Activated CD8-positive, alpha-beta memory T cell treated with anti-CD3 and anti-CD28 coated beads, Interleukin-2, amount 50 U/mL, for 4 hours (primary cell): ENCODE results near the gene PRUNE1.
A peak's percentile ranks its signal among the peaks of the same experiment; 100 is the strongest.

Source experiments
- DNase-seq: peaks from one replicate; pipeline ENCODE4 v3.0.0-alpha.2; 2020

PRUNE1 gene

DNA sequence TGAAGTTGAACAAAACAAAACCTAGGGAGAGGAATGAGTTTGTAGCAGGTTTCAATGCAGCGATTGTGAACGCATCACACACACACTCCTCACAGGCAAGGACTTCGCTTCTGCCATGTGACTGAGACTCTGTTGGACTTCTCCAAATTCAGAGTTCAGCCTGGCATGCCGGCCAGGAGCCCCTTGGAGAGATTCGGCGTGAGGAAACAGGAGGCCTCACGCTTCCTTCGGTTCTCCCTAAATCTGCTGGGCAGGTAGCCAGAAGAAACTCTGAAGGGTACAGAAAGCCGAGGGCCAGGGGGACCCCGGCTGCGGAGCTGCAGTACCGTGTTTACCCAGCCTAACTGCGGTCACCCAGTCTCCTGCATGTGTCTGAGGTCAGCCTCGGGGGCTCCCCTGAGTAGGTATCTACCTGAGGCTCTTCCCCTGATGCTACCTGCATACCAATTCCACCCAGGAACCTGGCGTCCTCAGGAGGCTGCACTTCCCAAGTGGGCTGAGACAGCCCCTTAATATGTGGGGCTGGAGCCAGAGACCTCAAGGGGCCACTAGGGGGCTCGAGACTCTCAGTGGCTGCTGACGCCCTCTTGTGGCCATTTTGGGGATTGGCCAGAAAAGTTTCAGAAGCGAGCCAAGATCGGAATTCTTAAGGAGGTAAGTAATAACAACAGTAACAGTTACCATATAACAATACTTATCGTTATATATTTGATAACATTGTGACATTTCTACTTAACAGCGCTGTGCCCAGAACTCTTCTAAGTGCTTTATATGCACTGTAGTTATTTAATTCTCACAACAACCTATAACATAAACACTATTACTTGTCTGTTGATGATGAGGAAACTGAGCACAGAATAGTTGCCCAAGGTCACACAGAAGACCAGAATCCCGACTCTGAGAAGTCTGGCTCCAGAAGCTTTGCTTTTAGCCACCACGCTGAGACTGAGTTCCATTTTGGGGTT is 28.9 kb upstream of the PRUNE1 start:
- DNase-seq = peak; percentile 91

DNA sequence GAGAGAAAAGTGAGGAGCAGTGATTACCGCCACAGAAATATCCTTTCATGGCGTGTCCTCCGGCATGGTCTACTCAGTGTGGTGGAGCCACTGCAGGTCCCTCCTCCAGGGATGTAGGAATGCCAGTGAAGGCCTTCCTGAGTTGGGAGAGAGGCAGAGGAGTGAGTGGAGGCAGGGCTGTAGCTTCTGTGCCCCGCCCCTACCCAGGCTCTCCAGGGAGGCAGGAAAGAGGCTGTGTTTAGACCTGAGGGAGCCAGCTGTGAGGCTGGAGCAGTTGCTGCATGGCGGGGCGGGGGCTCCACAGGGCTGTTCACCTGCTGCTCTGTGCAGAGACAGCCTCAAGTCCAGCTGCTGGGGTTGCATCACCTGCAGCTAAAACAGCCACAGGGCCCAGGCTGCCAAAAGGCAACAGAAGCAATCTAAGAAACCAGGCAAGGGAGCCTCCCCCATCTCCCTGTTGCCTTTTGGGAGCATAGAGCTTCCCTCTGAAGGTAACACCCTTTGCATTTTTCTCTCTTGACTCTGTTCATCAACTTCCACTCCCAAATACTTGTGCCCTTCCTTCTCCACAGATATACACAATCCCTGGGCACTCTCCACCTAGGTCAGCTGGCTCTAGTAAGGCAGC is 27.0 kb upstream of the PRUNE1 start:
- no peak for DNase-seq

DNA sequence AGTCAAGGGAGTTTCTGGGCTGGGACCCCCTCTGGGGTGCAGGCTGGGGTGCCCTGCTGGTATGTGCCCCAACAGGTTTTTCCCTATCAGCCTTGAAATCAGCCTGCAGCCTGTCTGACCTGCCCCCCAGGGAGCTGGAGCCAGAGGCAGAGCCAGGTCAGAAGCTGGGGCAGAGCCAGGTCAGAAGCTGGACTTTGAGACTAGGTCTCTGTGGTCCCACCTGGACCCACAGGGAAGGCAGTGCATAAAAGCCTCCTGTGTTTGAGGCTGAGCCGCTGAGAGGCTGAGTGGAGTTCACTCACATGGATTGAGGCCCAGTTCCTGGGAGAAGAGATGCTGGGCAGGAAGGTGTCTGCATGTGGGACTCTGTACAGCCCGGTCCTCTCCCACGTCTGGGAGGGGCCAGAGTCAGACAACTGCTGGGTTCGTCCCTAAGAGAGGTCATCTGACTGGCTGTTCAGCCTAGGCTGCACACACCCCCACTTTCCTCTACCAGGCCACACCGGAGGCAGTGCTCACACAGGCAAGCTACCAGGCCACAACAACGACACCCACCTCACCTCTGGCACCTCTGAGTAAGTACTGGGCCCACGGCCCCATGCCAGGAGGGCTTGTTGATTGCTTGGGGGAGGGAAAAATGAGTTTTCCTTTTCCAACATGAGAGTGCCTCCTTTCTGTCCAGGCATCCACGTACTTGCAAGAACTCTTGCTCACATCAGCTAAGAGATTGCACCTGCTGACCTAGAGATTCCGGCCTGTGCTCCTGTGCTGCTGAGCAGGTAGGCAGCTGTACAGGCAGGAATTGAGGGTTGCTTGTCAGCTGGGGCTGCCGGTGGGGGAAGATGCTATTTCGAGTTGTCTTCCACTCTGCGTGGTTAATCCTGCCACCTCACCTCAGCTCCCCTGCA is 26.2 kb upstream of the PRUNE1 start, which contains the start of gene ANXA9:
Gene ANXA9 (plus strand): TSS at position 488 of the 908 bp plus-strand sequence. CDS start 814 bp downstream, outside the sequence.
- no peak for DNase-seq

DNA sequence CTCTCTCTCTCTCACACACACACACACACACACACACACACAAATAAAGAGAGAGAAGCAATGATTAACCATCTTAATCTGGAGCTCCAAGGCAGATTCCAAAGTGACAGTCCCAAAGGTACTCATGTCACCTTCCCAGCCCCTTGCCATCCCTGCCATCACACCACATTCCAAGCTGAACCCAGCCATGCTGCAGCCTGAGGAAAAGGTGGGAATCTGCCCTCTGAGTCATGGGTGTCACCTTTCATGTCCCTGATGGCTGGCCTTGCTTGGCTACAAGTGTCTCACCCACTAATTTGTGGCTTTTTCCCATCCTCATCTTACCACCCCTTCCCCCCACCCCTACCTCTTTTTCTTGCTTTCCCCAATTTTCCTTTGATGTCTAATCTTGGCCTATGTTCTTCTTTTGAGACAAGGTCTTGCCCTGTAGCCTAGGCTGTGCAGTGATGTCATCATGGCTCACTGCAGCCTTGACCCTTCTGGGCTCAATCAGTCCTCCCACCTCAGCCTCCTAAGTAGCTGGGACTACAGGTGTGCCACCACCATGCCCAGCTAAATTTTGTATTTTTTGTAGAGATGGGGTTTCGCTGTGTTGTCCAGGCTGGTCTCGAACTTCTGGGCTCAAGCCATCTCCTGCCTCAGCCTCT is 22.9 kb upstream of the PRUNE1 start:
- no peak for DNase-seq

DNA sequence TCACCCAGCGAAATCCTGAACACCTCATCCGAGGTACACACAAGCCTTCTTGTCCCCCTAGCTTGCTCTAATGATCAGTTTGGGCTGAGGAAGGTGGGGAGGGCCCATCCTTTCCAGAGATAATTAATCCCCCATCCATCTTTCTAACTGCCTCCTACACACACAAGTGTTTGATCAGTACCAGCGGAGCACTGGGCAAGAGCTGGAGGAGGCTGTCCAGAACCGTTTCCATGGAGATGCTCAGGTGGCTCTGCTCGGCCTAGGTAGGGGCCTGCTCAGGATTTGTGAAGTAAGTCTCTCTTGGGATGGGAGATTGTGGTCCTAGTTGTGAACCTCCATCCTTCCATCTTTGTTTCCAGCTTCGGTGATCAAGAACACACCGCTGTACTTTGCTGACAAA is 20.3 kb upstream of the PRUNE1 start:
- DNase-seq = no peak

DNA sequence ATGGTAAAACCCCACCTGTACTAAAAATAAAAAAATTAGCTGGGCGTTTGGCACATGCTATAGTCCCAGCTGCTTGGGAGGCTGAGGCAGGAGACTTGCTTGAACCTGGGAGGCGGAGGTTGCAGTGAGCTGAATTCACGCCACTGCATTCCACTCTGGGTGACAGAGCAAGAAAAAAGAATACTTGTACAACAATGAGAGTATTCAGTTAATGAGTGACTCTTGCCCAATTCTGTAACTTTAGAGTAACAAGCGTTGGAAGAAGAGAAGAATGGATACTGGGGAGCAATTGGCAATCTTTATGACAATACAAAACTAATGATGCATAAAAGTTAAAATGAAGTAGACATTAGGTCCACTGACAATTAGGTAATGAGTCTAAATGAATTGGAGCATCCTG is 15.6 kb upstream of the PRUNE1 start:
- DNase-seq = no peak

DNA sequence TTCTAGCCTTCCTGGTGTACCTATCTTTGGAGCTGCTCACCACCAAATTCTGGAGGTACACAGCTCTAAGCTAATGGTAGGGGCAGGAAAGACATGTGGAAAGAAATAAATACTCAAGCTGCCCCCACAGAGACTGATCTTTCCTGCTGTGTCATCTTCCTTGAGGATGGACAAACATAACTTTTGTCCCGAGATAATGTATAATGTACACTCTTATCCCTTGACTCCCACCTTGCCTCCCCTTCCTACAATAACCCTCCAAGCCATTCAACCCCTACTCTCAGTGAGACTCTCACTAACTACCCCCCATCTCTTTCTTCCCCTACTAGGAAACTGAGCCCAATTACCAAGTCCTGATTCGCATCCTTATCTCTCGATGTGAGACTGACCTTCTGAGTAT is 14.0 kb upstream of the PRUNE1 start:
- DNase-seq = no peak

DNA sequence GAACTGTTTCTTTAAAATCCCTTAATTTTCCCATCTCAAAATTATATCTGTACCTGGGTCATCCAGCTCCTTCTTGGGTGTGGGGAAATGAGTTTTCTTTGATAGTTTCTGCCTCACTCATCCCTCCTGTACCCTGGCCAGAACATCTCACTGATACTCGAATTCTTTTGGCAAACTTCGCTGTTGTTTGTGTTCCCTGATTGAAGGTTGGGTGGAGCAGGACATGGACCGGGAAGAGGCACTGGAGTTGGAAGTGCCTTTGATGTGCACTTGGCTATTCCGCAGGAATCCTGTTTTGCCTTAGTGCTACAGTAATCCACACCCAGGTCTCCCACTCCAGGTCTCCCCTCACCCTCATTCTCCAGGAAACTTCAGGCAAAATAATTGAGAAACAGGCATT is 12.8 kb upstream of the PRUNE1 start:
- DNase-seq = no peak

DNA sequence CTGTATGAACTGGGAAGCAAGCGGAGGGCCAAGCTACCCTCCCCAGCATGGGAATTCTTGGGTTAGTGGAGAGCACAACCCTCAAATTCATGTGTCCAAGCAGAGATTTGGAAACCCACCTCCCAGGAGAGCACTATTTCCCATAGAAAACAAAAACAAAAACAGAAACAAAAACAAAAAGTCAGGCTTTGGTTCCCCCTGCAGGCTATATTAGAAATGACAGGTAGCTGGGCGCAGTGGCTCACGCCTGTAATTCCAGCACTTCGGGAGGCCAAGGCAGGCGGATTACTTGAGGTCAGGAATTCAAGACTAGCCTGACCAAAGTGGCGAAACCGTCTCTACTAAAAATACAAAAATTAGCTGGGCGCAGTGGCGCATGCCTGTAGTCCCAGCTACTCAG is 12.4 kb upstream of the PRUNE1 start:
- peak; percentile 26 for DNase-seq

DNA sequence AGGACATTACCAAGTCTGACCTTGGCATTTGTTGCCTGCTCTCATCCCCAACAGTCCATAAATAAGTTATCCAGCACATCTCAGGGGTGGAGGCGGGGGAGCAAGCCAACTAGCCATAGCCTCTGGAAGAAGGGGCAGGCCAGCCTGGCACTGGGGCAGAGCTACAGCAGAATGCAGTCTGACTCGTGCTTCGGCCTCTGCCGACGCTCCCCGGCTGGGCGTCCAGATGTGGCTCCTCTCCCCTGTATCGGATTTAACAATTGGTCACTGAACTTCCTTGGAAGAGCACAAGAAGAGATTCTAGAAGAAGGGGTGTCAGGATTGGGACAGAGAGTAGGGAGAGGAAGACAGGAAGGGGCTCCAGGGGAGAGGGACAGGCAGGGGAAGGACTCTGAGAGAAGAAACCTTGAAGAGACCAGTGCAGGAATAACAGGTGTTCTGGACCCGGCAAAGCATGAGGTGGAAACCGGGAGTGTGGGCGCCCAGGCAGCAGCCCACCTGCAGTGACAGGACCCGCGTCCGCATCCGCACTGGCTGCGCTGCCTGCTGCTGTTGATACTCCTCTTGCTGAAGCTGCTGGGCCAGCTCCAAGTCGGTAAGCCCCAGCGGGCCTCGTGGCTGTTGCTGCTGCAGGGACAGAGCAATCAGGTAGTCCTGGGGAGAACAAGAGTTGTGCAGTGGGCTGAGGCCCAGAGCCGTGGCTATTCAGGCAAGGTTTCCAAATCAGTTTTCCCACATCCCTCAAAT is 10.9 kb upstream of the PRUNE1 start:
- DNase-seq = no peak

DNA sequence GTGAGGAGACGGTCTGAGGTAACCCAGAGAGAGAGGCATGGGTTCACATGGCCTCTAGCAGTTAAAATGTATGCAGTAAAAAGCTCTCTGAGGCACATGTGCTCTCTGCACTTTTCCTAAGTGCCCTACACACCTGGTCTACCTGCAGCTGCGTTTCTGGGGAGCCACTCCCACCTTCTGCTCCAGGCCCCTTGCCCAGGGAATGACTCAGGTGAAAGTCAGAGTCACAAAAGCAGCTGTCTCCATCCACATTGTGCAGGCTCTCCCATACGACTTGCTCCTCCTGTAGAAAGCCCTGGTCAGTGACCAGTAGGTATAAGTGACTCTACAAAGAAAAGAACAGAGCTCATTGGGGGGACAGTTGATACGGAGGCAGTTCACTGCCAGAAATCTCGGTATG is 10.3 kb upstream of the PRUNE1 start:
- DNase-seq = no peak

DNA sequence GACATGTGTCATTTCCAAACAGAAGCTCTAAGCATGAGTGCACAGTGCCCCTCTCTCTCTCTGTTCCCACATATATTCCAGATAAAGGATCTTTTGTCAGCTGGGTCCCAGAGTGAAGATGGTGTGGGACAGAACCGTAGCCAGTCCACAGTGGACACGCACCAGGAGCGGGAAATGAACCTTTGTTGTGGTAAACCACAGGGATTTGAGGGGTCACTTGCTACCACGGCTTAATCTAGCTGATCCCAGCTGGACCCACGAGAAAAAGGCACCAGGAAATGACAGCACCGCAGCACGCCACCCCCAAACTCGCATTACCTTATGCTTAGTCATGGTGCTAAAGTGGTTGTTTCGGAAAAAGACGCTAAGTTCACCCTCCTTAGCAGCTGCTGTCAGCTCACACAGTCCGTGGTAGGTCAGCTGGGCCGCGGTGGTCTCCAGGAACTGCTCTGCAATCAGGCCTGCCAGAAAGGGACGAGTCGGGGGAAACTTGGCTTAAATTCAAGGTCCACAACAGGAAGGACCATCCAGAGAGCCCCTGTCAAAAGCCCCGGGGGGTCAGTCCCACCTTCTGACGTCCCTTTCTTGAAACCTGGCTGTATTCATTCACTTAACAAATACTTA is 9.1 kb upstream of the PRUNE1 start:
- no peak for DNase-seq

DNA sequence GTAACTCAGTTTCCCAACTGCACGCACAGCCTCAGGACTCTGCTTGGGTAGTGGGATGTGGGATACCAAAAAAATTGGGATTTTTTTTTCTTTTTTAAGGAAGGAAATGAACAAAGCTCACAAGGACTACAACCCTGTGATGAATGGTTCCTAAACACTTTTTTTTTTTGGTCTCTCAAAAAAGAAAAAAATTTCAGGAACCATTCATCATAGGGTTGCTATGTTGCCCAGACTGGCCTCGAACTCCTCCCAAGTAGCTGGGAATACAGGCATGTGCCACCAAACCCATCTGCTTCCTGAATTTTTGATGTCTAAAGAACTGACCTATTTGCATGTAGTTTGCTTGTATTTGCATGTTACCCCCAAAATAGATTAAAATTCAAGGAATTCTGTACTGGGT is 8.3 kb upstream of the PRUNE1 start:
- DNase-seq = no peak

DNA sequence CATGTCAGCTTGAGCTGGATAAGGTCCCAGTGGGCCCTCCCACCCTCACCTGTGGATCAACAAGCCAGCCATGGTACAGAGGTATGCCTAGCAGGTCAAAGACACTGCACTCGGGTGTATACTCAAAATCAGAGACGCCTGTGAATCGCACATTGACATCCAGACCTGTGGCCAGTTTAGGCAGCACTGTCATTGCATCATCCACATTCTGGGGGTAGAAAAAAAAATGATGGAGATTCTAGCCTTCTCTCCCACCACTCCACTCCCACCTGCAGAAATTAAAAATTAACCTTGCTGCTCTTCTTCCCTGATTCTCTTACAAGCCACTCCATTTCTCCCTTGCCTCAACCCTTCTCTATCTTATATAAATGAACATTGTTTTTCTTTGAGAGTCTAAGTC is 7.8 kb upstream of the PRUNE1 start:
- no peak for DNase-seq

DNA sequence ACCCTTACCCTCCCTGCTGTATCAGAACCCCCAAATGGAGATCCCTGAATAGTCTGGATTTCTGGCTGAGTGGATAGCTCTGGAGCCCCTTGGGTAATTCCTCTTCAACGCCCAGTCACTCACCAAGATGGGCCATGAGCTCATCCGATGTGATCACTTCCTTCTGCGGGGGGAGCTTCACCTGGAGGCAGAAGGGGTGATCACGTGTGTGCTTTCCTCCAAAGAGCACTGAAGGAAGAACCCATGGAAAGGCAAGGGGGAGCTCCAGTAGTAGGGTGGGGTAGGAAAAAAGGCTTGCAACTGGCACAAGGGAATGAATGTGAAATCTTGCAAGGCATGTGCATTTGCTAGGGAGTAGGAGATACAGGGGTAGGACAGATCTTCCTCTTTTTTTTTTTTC is 6.6 kb upstream of the PRUNE1 start:
- no peak for DNase-seq

DNA sequence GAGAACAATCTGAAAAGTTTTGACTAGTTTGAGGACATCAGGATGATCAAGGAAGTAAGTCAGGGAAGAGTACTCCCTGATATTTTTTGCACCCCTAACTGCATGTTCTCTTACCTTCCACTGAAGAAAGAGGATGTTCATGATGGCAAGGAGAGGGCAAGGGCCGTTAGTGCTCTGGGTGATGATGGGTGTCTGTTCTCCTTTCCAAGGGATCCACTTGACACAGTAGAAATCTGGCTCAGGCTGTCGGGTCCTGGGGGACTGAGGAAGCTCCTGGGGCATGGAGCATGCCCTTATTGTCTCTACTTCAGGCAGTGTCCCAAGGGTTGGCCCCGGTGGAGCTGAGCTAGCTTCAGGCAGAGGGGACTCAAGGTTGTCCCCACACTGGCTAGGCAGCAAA is 6.2 kb upstream of the PRUNE1 start:
- no peak for DNase-seq

DNA sequence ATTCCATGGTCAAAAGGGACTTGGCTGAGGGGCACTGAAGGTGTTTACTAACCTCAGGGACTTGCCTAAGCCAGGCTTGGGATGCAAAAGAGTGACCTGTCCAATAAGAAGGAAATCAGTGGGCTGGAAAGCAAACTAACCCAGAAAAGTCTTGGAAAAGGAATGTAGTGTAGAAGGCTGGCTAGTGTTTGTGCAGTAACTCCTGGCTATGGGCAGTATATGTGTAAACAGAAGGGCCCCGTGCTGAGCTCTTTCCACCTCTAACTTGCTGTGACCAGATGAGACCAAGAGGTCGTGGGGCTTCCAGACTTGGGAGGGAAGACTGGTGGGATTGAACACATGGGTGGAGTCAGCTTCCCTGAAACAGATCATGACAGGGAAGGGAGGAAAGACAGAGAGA is 5.6 kb upstream of the PRUNE1 start:
- no peak for DNase-seq

DNA sequence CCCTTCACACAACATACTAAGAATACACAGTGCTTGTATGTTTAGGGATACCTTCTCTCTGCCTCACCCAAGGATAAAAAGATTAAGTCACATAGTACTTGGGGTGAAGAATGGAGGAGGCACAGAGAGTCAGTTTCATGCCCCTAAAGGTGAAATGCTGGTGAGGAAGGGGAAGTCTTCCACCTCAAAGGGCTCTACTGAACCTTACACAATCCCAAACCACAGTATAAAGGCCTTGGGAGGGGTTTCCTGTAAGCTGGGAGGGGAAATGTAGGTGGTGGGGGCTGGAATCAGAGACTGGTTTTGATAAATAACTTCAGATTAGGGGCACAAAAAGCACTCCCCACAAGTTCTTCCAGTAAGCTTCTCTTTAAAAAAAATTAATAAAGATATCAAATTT is 5.1 kb upstream of the PRUNE1 start:
- DNase-seq = no peak

DNA sequence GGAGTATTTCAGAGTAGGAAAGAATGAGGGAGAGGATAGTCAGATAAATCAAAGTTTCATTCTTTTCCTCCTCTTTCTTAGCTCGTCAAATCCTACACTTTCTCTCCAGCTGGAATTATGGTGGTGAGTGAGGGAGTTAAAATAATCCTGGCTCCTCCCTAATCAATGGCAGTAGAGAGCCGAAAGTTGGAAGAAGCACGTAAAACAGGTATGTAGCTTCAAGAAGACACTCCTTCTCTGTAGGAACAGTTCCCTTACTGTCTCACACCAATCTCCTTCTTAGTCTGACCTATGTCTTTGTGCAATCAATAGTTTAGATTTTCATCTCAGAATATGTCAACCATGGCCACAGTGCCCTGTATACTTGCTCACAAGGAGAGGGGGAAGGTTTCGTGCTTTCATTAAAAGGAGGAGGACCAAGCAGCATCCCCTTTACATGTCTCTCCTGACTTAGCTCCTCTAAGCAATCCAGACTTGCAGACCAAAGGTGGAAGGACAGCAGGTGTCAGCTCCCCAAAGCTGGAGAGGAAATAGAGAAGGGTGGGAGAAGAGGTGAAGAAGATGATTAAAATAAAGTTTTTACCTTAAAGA is 2.4 kb upstream of the PRUNE1 start:
- no peak for DNase-seq

DNA sequence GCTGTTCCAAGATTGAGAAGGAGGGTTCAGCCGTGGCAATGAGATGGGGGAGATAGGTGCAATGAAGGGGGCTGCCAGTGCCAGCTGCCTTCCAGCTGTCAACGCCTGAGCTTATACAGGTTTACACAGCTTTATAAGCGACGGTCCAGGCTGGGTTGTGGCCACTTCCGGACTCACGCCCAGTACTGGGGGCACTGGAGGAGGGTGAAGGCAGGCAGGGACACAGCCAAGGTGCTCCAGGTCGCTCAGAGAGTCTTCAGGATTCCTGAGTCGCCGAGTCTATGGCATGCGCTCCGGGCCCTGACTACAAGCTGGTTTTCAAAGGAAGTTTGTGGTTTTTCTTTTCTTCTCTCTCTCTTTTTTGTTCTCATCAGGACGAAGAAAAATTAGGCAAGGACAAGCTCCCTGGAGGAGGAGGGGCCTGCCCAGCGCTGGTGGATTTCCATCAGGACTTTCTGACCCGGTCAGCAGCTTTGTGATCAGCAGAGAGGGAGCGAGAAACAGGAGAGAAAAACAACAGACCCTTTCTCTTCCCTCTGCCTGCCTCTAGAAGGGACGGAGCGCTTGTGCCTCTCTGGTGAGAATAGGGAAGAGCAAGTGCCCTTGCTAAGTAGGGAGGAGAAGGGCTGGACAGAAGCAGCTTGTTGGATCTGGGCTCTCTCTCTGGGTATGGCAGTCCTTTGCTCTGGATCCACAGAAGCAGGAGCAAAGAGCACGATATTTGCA is 1.8 kb upstream of the PRUNE1 start, which contains the start of gene MINDY1:
Gene MINDY1 (minus strand): TSS at position 576 of the 726 bp plus-strand sequence. CDS start 4,285 bp downstream, outside the sequence.
- no peak for DNase-seq
